ENCODE results near the gene SND1. TPM values are rescaled to one million over a fixed set of nuclear protein-coding genes. Genes with fewer than 3 reads are reported as not detected.
"Not testable (repeated sequence)": the region's sequence is repeated elsewhere in the genome, so short reads cannot be mapped to it uniquely, and the experiment has no call there.

SND1 gene
- total and polyA plus RNA-seq, 5 donors from 2014 or later = 84.4 to 121 (median 86.9) TPM

DNA sequence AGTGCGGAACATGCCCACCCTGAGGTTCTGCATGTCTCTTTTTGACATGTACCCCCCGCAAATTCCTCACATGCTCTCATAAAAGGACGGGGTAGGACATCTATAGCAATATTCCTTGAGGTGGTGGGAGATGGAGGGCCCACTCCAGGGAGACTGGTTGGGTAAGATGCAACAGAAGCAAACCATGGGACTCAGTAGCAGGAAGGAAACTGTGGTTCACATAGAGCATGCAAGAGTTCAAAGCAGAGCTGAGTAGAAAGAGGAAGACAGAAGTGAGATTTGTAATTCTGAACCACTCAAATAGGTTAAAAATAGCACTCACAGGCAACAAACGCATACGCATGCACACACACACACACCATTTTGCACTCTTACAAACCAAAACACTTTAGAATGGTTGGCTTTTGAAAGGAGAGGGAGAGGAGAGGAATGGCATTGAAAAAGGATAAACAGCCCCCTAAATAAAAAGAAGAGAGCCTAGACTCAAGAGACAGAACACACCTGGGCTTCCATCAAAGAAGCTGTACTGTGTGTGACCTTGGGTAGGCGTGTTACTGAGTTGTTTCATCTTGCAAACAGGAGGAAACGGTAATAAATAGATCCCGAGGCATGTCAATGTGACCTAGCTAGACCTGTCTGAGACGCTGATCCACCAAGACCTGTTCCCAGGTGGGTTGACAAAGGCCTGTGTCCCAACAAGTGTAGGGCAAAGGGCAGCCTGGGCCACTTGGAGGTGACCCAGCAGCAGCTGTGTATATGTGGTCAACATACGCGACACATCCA is 456.8 kb downstream of the SND1 start:
- no peaks in the 10 kb centered on the region for H3K36me3 Mint-ChIP-seq
- Histone ChIP-seq H3K27ac (ENCODE audit: insufficient read depth, low read length, poor library complexity, severe bottlenecking) (peak overlapping the region; percentile 31), H3K4me3 (ENCODE audit: low read depth, low read length) (peak overlapping the region; percentile 68), H3K36me3 (ENCODE audit: control insufficient read depth, insufficient read depth, low read length) (no peaks in the 10 kb centered on the region), H3K9me3 (ENCODE audit: control insufficient read depth in 2 of 2, low read length in 2 of 2) (no peaks in the 10 kb centered on the region), H3K27me3 (ENCODE audit: control insufficient read depth, insufficient read depth, low read length) (no peaks in the 10 kb centered on the region), H3K4me1 (ENCODE audit: control insufficient read depth, insufficient read depth, low read length, poor library complexity, severe bottlenecking) (peaks cover 35% of the 10 kb centered on the region)
- DNase-seq (peak in 2 of 3 donors; percentile 60 to 69), ATAC-seq (ENCODE audit: low read depth in 2 of 2) (peak; percentile 80 to 81)
- peaks cover 6 to 67% (median 39%) of the 10 kb centered on the region in 4 donors for H3K4me1 Mint-ChIP-seq
- H3K27ac Mint-ChIP-seq = peak overlapping the region; percentile 24 to 91 (median 65)
- peak overlapping the region; percentile 55 to 89 (median 66) for H3K4me3 Mint-ChIP-seq
- H3K27me3 Mint-ChIP-seq = peaks cover 34% of the 10 kb centered on the region
- H3K9me3 Mint-ChIP-seq = peaks cover 0 to 2% (median 0%) of the 10 kb centered on the region in 7 donors

GRCh38 chr7:128109424-128109969 is 457.5 kb downstream of the SND1 start:
- peak overlapping the region in 2 of 4 donors; percentile 64 to 69 for H3K4me3 Mint-ChIP-seq
- H3K4me3 ChIP-seq (ENCODE audit: low read depth, low read length) = peak overlapping the region; percentile 68
- not testable (repeated sequence) for H3K36me3 ChIP-seq (ENCODE audit: control insufficient read depth, insufficient read depth, low read length); ATAC-seq (ENCODE audit: low read depth in 2 of 2); H3K27me3 ChIP-seq (ENCODE audit: control insufficient read depth, insufficient read depth, low read length); H3K9me3 Mint-ChIP-seq; H3K36me3 Mint-ChIP-seq; H3K9me3 ChIP-seq (ENCODE audit: control insufficient read depth in 2 of 2, low read length in 2 of 2); DNase-seq
- peak overlapping the region; percentile 20 to 83 (median 24) for H3K27ac Mint-ChIP-seq
- peaks cover 6 to 66% (median 39%) of the 10 kb centered on the region in 4 donors for H3K4me1 Mint-ChIP-seq
- peaks cover 37% of the 10 kb centered on the region for H3K27me3 Mint-ChIP-seq
- peak overlapping the region; percentile 31 for H3K27ac ChIP-seq (ENCODE audit: insufficient read depth, low read length, poor library complexity, severe bottlenecking)
- peaks cover 28% of the 10 kb centered on the region for H3K4me1 ChIP-seq (ENCODE audit: control insufficient read depth, insufficient read depth, low read length, poor library complexity, severe bottlenecking)

DNA sequence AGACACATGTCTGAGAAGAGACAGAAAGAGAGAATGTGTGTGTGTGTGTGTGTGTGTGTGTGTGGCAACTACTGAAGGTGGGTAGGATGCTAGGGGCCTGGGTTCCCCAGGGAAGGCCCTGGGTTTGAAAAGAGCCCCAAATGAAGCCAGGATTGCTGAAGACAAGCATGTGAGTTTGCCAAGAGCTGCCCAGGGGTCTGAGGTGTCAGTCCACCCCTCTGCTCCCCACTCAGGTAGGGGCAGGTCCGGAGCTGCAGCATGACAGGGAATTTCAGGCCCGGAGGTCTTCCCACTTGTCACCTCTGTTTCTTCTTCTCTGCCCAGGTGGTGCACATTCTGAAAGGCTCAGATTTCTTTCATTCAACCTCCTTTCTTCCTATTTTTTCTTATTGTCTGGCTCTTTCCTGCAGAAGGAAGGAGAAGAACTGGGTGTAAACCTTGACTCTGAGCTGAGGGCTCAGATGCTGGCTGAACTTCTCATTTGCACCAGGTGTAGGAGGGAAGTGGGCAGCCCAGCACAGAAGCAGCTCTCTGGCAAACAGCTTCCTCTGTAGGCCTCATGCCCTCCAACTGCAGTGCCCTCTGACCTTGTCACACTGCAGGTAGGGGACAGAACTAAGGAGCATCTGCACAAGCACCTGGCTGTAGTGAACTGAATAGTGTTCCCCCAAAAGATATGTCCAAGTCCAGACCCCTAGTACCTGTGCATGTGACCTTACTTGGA is 458.8 kb downstream of the SND1 start:
- peak in 1 of 2 donors; percentile 19 for ATAC-seq (ENCODE audit: low read depth in 2 of 2)

DNA sequence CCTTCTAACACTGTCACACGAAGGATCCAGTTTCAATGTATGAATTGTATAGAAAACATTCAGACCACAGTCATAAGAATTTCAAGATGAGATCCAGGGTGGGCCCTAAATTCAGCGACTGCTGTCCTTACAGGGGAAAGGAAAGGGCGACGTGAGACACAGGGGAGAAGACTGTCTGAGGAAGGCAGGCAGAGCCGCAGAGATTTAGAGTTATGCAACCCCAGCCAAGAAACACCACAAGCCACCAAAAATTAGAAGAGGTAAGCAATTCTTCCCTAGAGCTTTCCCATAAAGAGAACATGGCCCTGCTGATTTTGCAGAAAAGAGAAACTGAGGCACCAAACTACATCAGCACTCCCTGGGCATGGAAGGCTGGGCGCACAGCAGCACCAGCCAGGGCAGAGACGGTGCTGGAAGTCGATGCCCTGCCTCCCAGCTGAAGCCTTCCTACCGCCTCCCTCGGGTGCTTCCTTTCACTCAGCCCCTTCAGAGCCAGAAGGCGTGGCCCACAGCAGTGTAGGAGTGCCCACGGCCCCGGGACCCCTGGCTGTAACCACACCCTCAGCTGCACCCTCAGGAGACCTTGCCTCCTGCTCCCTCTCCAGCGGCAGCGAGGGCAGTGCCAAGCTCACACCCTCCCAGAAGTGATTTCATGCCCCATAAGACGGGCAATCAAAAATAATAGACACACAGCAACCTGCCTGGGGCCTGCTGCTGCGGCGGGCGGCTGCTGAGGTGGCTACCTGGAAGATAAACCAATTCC is 460.2 kb downstream of the SND1 start:
- peaks cover 21% of the 10 kb centered on the region for H3K27me3 Mint-ChIP-seq
- peaks cover 26% of the 10 kb centered on the region for H3K4me1 ChIP-seq (ENCODE audit: control insufficient read depth, insufficient read depth, low read length, poor library complexity, severe bottlenecking)
- H3K36me3 Mint-ChIP-seq = no peaks in the 10 kb centered on the region
- no peaks in the 10 kb centered on the region for H3K36me3 ChIP-seq (ENCODE audit: control insufficient read depth, insufficient read depth, low read length)
- H3K9me3 ChIP-seq (ENCODE audit: control insufficient read depth in 2 of 2, low read length in 2 of 2) = no peaks in the 10 kb centered on the region
- H3K27ac Mint-ChIP-seq = peak overlapping the region in 1 of 3 donors; percentile 61
- peak overlapping the region in 1 of 4 donors; percentile 14 for H3K4me3 Mint-ChIP-seq
- no peak for ATAC-seq (ENCODE audit: low read depth in 2 of 2)
- H3K9me3 Mint-ChIP-seq = no peaks in the 10 kb centered on the region
- no peak for DNase-seq
- no peak overlapping the region for H3K27ac ChIP-seq (ENCODE audit: insufficient read depth, low read length, poor library complexity, severe bottlenecking)
- no peaks in the 10 kb centered on the region for H3K27me3 ChIP-seq (ENCODE audit: control insufficient read depth, insufficient read depth, low read length)
- H3K4me1 Mint-ChIP-seq = peaks cover 6 to 49% (median 33%) of the 10 kb centered on the region in 4 donors
- H3K4me3 ChIP-seq (ENCODE audit: low read depth, low read length) = no peak overlapping the region

More for the DNA sequence above, 458.8 kb downstream of the SND1 start:
- no peaks in the 10 kb centered on the region for H3K9me3 ChIP-seq (ENCODE audit: control insufficient read depth in 2 of 2, low read length in 2 of 2)
- Mint-ChIP-seq H3K27me3 (peaks cover 26% of the 10 kb centered on the region), H3K9me3 (no peaks in the 10 kb centered on the region), H3K4me3 (peak overlapping the region in 3 of 4 donors; percentile 52 to 75 (median 61)), H3K27ac (peak overlapping the region; percentile 61 to 74 (median 65)), H3K4me1 (peaks cover 6 to 56% (median 36%) of the 10 kb centered on the region in 4 donors), H3K36me3 (no peaks in the 10 kb centered on the region)
- H3K4me1 ChIP-seq (ENCODE audit: control insufficient read depth, insufficient read depth, low read length, poor library complexity, severe bottlenecking) = peaks cover 26% of the 10 kb centered on the region
- H3K4me3 ChIP-seq (ENCODE audit: low read depth, low read length) = no peak overlapping the region
- no peak overlapping the region for H3K27ac ChIP-seq (ENCODE audit: insufficient read depth, low read length, poor library complexity, severe bottlenecking)
- H3K36me3 ChIP-seq (ENCODE audit: control insufficient read depth, insufficient read depth, low read length) = no peaks in the 10 kb centered on the region
- no peaks in the 10 kb centered on the region for H3K27me3 ChIP-seq (ENCODE audit: control insufficient read depth, insufficient read depth, low read length)
- peak in 1 of 3 donors; percentile 21 for DNase-seq

- Histone ChIP-seq H3K4me1 (ENCODE audit: control insufficient read depth, insufficient read depth, low read length, poor library complexity, severe bottlenecking) (peaks cover 26% of the 10 kb centered on the region), H3K9me3 (ENCODE audit: control insufficient read depth in 2 of 2, low read length in 2 of 2) (no peaks in the 10 kb centered on the region), H3K4me3 (ENCODE audit: low read depth, low read length) (no peak overlapping the region), H3K27ac (ENCODE audit: insufficient read depth, low read length, poor library complexity, severe bottlenecking) (no peak overlapping the region), H3K36me3 (ENCODE audit: control insufficient read depth, insufficient read depth, low read length) (no peaks in the 10 kb centered on the region), H3K27me3 (ENCODE audit: control insufficient read depth, insufficient read depth, low read length) (no peaks in the 10 kb centered on the region)
- Mint-ChIP-seq H3K4me3 (no peak overlapping the region), H3K9me3 (no peaks in the 10 kb centered on the region), H3K36me3 (no peaks in the 10 kb centered on the region), H3K27ac (no peak overlapping the region), H3K27me3 (peaks cover 21% of the 10 kb centered on the region), H3K4me1 (peaks cover 6 to 48% (median 33%) of the 10 kb centered on the region in 4 donors)
- no peak for ATAC-seq (ENCODE audit: low read depth in 2 of 2)
- no peak for DNase-seq
These were observed 460.8 kb downstream of the SND1 start for GRCh38 chr7:128112781-128113221.

DNA sequence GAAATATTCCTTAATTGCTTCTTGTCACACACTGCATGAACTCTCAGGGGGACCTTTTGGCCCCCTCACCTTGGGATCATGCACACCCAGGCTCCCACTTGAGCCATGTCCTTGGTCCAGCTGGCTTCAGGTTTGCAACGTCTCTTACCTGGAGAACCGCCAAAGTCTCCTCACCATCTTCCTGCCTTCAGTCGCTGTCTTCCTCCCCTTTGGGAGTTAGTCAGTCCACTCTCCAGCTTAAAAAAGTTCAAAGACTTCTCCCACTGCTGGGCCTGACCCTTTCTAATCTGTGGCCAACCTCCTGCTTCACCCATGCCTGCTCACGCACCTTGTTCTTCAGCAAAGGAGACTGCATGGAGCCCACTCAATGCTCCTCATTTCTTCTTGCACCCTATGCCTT is 461.8 kb downstream of the SND1 start:
- H3K27me3 ChIP-seq (ENCODE audit: control insufficient read depth, insufficient read depth, low read length) = no peaks in the 10 kb centered on the region
- ATAC-seq (ENCODE audit: low read depth in 2 of 2) (no peak), DNase-seq (no peak)
- Mint-ChIP-seq H3K27ac (no peak overlapping the region), H3K9me3 (no peaks in the 10 kb centered on the region), H3K27me3 (peaks cover 24% of the 10 kb centered on the region), H3K4me3 (no peak overlapping the region), H3K4me1 (peaks cover 3 to 39% (median 29%) of the 10 kb centered on the region in 4 donors), H3K36me3 (no peaks in the 10 kb centered on the region)
- no peaks in the 10 kb centered on the region for H3K36me3 ChIP-seq (ENCODE audit: control insufficient read depth, insufficient read depth, low read length)
- no peak overlapping the region for H3K4me3 ChIP-seq (ENCODE audit: low read depth, low read length)
- H3K4me1 ChIP-seq (ENCODE audit: control insufficient read depth, insufficient read depth, low read length, poor library complexity, severe bottlenecking) = peaks cover 18% of the 10 kb centered on the region
- no peak overlapping the region for H3K27ac ChIP-seq (ENCODE audit: insufficient read depth, low read length, poor library complexity, severe bottlenecking)
- H3K9me3 ChIP-seq (ENCODE audit: control insufficient read depth in 2 of 2, low read length in 2 of 2) = no peaks in the 10 kb centered on the region

DNA sequence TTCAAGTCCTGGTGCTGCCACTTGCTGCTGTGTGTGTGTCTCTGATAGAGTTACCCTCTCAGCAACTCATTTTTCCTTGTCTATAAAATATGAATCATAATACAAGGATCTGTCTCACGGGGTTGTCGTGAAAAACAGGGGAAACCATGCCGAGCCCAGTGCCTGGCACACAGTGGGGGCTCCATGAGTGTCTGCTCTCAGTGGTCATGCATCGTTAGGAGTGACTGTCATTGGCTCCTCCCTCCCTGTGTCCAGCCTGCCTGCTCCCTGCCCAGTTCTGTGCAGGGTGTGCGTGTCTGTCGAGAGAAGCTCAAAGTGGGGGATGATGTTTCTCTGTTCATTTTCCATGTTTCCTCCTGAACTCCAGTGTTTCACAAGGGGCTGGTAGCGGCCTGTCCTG is 462.8 kb downstream of the SND1 start:
- H3K27ac ChIP-seq (ENCODE audit: insufficient read depth, low read length, poor library complexity, severe bottlenecking) = no peak overlapping the region
- Mint-ChIP-seq H3K4me1 (peaks cover 0 to 30% (median 20%) of the 10 kb centered on the region in 4 donors), H3K9me3 (no peaks in the 10 kb centered on the region), H3K27me3 (peaks cover 24% of the 10 kb centered on the region), H3K27ac (peak overlapping the region in 1 of 3 donors; percentile 54), H3K36me3 (no peaks in the 10 kb centered on the region), H3K4me3 (no peak overlapping the region)
- ATAC-seq (ENCODE audit: low read depth in 2 of 2) (no peak), DNase-seq (no peak)
- H3K9me3 ChIP-seq (ENCODE audit: control insufficient read depth in 2 of 2, low read length in 2 of 2) = no peaks in the 10 kb centered on the region
- H3K36me3 ChIP-seq (ENCODE audit: control insufficient read depth, insufficient read depth, low read length) = no peaks in the 10 kb centered on the region
- no peaks in the 10 kb centered on the region for H3K27me3 ChIP-seq (ENCODE audit: control insufficient read depth, insufficient read depth, low read length)
- H3K4me3 ChIP-seq (ENCODE audit: low read depth, low read length) = no peak overlapping the region
- peaks cover 8% of the 10 kb centered on the region for H3K4me1 ChIP-seq (ENCODE audit: control insufficient read depth, insufficient read depth, low read length, poor library complexity, severe bottlenecking)
